Muscle layer of duodenum (tissue), 2 donors: ENCODE data around the gene ADARB1.
"Not testable (repeated sequence)": the region's sequence is repeated elsewhere in the genome, so short reads cannot be mapped to it uniquely, and the experiment has no call there.

Experiments
- H3K27ac ChIP-seq: one replicate; pipeline ENCODE4 v1.7.0; 2013; ENCODE audit warnings: mild to moderate bottlenecking, low read length
- H3K27me3 ChIP-seq: one replicate; pipeline ENCODE4 v1.7.0; 2013; ENCODE audit warnings: low read depth, mild to moderate bottlenecking, control low read depth, low read length
- H3K36me3 ChIP-seq, 2 donors: one replicate each; pipeline ENCODE4 v1.7.0; 2013; ENCODE audit warnings: low read length in 2 of 2, control low read depth in 1 of 2, mild to moderate bottlenecking in 1 of 2; ENCODE audit not compliant: insufficient read depth in 2 of 2, control insufficient read depth in 1 of 2
- H3K4me1 ChIP-seq, 2 donors: one replicate each; pipeline ENCODE4 v1.7.0; 2013; ENCODE audit warnings: low read length in 2 of 2, mild to moderate bottlenecking in 2 of 2, control low read depth in 1 of 2, moderate library complexity in 1 of 2; ENCODE audit not compliant: insufficient read depth in 2 of 2, control insufficient read depth in 1 of 2
- H3K4me3 ChIP-seq, 2 donors: one replicate each; pipeline ENCODE4 v1.7.0; 2013; ENCODE audit warnings: low read length in 2 of 2, low read depth in 1 of 2, mild to moderate bottlenecking in 1 of 2
- H3K9me3 ChIP-seq, 2 donors: one replicate each; pipeline ENCODE4 v1.7.0; 2013; ENCODE audit warnings: low read length in 2 of 2, control low read depth in 1 of 2, mild to moderate bottlenecking in 1 of 2; ENCODE audit not compliant: control insufficient read depth in 1 of 2
- donor health status: healthy.

The ADARB1 gene, protein sequence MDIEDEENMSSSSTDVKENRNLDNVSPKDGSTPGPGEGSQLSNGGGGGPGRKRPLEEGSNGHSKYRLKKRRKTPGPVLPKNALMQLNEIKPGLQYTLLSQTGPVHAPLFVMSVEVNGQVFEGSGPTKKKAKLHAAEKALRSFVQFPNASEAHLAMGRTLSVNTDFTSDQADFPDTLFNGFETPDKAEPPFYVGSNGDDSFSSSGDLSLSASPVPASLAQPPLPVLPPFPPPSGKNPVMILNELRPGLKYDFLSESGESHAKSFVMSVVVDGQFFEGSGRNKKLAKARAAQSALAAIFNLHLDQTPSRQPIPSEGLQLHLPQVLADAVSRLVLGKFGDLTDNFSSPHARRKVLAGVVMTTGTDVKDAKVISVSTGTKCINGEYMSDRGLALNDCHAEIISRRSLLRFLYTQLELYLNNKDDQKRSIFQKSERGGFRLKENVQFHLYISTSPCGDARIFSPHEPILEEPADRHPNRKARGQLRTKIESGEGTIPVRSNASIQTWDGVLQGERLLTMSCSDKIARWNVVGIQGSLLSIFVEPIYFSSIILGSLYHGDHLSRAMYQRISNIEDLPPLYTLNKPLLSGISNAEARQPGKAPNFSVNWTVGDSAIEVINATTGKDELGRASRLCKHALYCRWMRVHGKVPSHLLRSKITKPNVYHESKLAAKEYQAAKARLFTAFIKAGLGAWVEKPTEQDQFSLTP

DNA sequence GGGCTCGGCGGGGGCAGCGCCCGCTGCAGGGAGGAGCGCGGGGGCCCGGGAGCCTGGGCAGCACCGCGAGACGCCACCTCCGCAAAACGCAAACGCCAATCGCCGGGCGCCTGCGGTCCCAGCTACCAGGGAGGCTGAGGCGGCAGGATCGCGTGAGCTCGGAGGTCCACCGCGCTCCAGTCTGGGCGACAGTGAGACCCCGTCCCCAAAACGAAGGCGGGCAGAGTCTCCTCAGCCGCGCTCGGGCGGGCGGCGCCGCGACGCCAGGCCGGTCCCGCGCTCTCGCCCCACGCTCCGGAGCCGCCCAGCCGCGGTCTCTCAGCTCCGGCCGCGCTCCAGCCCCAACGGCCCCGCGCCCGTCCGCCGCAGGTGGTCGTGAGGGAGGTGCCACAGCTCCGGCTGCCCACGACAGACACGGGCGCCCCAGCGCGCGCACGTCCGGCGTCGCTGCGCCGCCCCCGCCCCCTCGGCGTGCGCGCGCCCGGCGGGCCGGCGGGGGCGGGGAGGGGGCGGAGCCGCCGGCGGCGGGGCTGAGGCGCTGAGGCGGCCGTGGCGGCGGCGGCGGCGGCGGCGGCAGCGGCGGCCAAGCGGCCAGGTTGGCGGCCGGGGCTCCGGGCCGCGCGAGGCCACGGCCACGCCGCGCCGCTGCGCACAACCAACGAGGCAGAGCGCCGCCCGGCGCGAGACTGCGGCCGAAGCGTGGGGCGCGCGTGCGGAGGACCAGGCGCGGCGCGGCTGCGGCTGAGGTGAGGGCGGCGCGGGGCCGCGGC, at the start of gene ADARB1:
Gene ADARB1 (plus strand): TSS at position 533 of the 770 bp plus-strand sequence. CDS start 97,077 bp downstream, outside the sequence.
- H3K4me3 ChIP-seq, result peak within 1 kb of the TSS; percentile 60 to 87
- peaks cover 0 to 18% of the 10 kb centered on the region in 2 donors for H3K4me1 ChIP-seq
- H3K27ac ChIP-seq, result no peak within 1 kb of the TSS
- H3K9me3 ChIP-seq, result no peaks in the 10 kb centered on the region
- H3K27me3 ChIP-seq, result no peaks in the 10 kb centered on the region
- H3K36me3 ChIP-seq, result no peaks in the 10 kb centered on the region

DNA sequence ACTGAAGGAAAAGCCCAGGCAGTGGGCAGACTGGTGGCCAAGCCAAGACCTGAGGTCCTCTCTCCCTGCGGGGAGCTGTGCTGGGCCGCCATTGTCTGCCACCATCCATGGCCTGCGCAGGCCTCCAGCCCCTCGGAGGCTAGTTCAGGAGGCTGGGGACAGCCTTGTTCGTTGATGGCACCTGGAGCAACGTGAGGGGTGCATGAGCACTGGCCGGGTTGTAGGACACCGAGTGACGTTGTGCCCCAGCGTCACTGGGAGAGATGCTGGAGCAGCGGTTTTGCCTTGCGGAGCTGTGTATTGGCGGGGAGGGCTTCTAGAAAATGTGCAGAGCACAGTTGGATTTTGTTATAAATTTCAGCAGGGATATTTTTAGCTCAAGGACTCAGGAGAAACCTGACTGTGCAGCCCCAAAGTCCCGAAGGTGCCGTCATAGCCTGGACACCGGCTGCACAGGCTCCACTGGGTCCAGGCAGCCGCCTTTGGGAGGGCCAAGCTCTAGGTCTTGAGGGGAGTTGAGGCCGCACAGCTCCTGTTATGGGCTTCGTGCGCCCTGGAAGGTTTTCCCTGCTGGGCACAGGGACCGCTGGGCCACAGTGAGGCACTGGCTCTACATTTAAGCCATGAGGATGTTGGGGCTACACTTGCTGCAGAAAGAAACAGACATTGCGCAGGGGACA, 48.2 kb upstream of the ADARB1 start:
- Histone ChIP-seq H3K27me3 (no peaks in the 10 kb centered on the region), H3K36me3 (no peaks in the 10 kb centered on the region), H3K4me1 (peaks cover 0 to 11% of the 10 kb centered on the region in 2 donors), H3K27ac (no peak overlapping the region), H3K4me3 (no peak overlapping the region), H3K9me3 (peaks cover 0 to 4% of the 10 kb centered on the region in 2 donors)

DNA sequence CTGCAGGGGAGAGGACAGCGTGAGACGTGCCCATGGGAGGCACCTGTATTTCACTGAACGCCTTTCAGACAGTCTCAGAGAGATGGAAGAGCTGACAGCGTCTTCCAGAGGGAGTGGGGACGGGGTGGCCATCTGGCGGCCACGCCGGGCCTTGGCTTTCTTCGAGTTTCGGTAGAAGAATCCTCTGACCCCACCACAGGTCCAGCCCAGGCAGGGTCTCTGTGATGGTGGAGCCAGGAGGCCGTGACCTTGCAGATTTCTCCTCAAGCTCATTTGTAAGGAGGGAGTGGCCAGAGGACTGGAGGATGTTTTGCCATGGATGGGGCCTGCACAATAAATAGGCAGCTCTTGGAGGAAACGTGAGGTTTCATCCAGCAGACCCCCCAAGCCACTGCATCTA, 47.6 kb upstream of the ADARB1 start:
- Histone ChIP-seq H3K9me3 (peaks cover 0 to 4% of the 10 kb centered on the region in 2 donors), H3K27me3 (no peaks in the 10 kb centered on the region), H3K36me3 (no peaks in the 10 kb centered on the region), H3K4me1 (peaks cover 0 to 11% of the 10 kb centered on the region in 2 donors), H3K4me3 (no peak overlapping the region), H3K27ac (no peak overlapping the region)

DNA sequence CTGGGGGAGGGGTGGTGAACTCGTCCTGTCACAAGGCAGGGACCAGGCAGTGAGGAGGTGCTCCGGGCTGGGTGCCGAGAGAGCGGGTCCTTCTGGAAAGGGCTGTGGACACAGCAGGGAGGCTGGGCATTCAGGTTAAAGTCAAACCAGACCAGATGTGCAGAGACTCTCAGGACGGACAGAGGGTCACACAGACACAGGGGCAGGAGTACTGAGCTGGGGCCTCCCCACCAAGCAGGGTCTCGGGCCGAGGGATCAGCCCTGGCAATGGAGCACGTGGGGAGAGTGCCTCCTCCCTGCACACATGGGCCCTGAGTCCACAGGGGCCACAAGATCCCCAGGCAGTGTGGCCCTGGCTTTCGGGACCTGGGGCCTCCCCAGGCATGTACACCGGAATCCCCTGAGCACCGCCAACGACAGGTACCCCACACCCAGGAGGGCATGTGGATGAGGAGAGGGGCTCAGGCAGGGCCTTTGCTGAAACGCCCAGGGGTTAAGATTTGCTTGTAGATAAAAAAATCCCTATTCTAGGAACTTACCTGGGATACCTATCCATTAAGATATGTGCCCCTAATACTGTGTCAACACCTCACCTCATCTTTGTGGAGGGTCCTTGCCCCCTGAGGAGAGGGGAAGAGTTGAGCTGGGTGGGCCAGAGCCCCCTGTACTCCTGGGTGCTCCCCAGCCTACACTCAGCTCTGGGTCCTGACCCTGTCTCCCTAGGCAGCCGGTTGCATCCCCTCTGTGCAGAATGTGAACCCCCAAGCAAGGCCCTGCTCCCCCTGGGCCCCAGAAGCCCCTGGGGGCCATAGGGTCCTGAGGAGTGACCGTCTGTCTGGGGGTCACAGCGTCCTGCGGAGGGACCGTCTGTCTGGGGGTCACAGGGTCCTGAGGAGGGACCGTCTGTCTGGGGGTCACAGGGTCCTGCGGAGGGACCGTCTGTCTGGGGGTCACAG, 46.9 kb upstream of the ADARB1 start:
- H3K9me3 ChIP-seq, result peaks cover 0 to 4% of the 10 kb centered on the region in 2 donors
- no peaks in the 10 kb centered on the region for H3K36me3 ChIP-seq

DNA sequence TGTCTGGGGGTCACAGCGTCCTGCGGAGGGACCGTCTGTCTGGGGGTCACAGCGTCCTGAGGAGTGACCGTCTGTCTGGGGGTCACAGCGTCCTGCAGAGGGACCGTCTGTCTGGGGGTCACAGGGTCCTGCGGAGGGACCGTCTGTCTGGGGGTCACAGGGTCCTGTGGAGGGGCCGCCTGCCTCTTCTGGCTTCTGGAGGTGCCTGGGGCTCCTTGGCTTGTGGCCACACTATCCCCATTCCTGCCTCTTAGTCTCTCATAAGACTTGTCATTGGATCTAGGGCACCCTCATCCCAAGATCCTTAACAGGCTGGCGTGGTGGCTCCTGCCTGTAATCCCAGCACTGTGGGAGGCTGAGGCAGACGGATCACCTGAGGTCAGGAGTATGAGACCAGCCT, 45.7 kb upstream of the ADARB1 start:
- not testable (repeated sequence) for H3K4me3 ChIP-seq, H3K27ac ChIP-seq, H3K36me3 ChIP-seq, H3K27me3 ChIP-seq, H3K9me3 ChIP-seq
- H3K4me1 ChIP-seq, result peaks cover 0 to 19% of the 10 kb centered on the region in 2 donors

More for the DNA sequence above, 46.9 kb upstream of the ADARB1 start:
- Histone ChIP-seq H3K4me3 (no peak overlapping the region), H3K27me3 (no peaks in the 10 kb centered on the region), H3K27ac (no peak overlapping the region), H3K4me1 (peaks cover 0 to 11% of the 10 kb centered on the region in 2 donors)

DNA sequence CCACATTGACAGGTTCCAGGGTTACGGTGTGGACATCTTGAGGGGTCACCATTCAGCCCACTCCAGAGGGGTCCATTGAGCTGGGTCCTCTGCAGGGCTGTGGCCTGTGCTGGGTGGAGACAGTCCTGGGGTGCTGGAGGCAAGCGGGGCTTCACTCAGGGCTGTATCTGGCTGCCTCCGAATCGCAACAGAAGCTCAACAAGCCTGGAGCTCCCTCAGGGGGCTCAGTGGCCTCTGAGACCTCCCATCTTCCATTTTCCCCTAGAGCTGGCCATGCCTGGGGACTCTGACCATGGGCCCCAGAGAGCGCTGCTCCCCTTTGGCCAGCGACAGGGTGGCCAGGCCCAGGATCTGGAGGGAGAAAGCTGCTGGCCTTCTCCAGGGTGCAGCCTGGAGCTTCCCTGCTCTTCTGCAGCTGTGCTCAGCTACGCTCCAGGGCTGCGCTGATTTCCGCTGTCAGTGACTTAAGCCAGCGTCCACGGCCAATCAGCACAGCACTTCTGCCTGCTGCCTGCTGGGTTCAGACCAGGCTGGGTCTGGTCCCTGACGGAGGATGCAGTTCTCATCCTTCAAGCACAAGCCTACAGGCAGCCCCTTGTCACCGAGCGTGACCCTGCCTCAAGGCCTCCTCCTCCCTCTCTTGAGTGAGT, 45.0 kb upstream of the ADARB1 start:
- H3K4me1 ChIP-seq, result peaks cover 0 to 26% of the 10 kb centered on the region in 2 donors
- H3K27ac ChIP-seq, result no peak overlapping the region
- H3K4me3 ChIP-seq, result no peak overlapping the region
- H3K9me3 ChIP-seq, result no peaks in the 10 kb centered on the region
- H3K27me3 ChIP-seq, result no peaks in the 10 kb centered on the region
- no peaks in the 10 kb centered on the region for H3K36me3 ChIP-seq

DNA sequence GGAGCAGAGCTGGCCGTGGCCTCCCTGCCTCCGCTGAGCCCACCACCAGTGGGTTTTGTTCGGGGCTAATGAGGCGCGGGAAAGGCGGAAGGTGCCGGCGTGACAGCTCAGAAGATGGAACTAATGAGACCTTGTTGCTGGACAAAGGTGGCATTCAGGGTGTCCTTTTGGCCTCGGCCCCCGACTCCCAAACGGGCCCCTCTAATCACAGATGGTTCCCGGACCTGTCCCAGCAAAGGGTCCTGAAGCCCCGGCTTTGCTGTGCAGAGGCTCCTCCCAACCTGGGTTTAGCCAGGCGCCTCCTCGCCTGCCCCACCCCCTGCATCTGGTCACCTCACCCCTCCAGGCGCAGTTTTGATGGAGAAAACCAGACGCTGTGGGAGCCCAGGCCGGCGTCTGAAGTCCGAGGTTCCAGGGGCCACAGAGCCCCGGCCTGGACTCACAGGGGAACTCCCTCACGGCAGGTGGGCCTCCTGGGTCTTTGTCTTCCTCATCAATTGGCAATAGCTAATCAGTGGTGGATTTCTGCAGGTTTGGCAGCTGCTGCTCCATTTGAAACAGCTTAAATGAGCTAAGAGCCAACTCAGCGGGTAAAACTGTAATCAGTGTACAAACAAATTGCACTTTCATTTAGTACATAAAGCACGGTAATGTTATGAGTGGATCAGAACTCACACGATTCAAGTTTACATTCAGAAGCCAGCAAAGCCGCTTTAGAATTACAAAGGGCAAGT, 44.3 kb upstream of the ADARB1 start:
- Histone ChIP-seq H3K27me3 (no peaks in the 10 kb centered on the region), H3K27ac (no peak overlapping the region), H3K4me3 (no peak overlapping the region), H3K36me3 (no peaks in the 10 kb centered on the region), H3K4me1 (peaks cover 0 to 30% of the 10 kb centered on the region in 2 donors), H3K9me3 (no peaks in the 10 kb centered on the region)

DNA sequence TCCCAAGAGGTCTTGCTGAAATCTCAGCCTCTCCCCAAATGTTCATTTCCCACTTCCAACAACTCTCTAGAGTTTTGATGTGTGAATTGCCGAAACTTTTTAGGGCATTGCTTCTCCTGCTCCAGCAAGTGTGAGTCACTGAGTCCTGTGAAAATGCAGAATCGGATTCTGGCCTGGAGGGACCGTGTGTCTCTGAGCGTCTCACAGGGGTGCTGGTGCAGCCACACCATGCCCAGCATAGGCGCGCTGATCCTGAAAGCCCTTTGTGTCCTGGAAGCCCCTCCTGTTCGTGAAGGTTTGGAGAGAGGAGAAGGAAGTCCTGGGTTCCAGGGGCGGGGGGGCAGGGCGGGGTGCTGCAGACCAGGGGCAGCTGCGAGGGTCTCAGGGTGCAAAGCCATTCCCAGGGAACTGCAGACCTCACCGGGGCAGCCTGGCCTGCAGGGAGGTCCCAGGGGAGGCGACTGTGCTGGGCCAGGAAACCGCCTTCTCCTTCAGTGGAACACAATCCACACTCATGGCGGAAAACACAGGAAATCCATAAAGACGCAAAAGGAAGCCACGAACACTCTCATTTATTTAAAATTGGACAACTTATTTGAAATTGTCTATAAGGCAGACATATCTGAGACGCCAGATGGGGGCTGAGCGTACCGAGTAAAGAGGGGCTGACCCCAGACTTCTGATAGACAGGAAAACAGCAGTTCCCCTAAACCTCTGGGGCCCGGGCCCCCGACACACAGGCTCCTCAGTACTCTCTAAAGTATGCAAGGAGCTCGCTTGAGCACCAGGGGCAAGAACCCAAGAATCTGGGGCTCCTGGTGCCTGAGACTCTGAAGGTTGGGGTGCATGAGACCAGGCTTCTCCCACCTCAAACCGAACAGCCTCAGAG, 43.5 kb upstream of the ADARB1 start:
- Histone ChIP-seq H3K27me3 (no peaks in the 10 kb centered on the region), H3K9me3 (no peaks in the 10 kb centered on the region), H3K4me3 (no peak overlapping the region), H3K36me3 (no peaks in the 10 kb centered on the region), H3K4me1 (peaks cover 0 to 30% of the 10 kb centered on the region in 2 donors), H3K27ac (no peak overlapping the region)
